Measurements from ENCODE around the gene ZNF783.

ZNF783 gene

DNA sequence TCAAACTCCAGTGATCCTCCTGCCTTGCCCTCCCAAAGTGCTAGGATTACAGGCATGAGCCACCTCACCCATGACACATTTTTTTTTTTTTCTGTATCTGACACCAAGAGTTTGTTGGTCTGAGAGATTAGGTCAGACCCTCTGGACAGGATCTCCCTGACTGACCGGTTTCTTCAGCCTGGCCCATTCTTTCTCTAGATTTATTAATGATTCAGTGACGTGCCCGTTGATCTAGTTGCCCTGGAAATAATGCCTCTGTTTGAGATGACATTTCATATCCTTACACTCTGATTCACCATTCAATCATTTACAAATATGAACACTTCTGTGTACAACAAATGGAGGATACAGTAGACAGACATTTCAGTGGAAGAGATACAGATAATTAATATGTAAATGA is 23.9 kb upstream of the ZNF783 start:
- Mint-ChIP-seq H3K4me3 (peak overlapping the region; percentile 42), H3K4me1 (peaks cover 11% of the 10 kb centered on the region), H3K27me3 (ENCODE audit: low read depth, poor library complexity) (peaks cover 42% of the 10 kb centered on the region), H3K27ac (no peak overlapping the region), H3K9me3 (peaks cover 22% of the 10 kb centered on the region), H3K36me3 (ENCODE audit: low read depth) (peaks cover 24% of the 10 kb centered on the region)
- no peak for DNase-seq
- TF ChIP-seq, protein P1, sequence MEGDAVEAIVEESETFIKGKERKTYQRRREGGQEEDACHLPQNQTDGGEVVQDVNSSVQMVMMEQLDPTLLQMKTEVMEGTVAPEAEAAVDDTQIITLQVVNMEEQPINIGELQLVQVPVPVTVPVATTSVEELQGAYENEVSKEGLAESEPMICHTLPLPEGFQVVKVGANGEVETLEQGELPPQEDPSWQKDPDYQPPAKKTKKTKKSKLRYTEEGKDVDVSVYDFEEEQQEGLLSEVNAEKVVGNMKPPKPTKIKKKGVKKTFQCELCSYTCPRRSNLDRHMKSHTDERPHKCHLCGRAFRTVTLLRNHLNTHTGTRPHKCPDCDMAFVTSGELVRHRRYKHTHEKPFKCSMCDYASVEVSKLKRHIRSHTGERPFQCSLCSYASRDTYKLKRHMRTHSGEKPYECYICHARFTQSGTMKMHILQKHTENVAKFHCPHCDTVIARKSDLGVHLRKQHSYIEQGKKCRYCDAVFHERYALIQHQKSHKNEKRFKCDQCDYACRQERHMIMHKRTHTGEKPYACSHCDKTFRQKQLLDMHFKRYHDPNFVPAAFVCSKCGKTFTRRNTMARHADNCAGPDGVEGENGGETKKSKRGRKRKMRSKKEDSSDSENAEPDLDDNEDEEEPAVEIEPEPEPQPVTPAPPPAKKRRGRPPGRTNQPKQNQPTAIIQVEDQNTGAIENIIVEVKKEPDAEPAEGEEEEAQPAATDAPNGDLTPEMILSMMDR (IDR thresholded peaks at IDR 0.05): no peak

GRCh38 chr7:149239345-149240143 is 22.5 kb upstream of the ZNF783 start, which contains the start of gene ZNF212:
Gene ZNF212 (plus strand): TSS chr7:149239651. CDS start chr7:149239779, 128 bp downstream.
- TF ChIP-seq, protein P1 (IDR thresholded peaks at IDR 0.05): peak; percentile 66
- Mint-ChIP-seq H3K27ac (peak within 1 kb of the TSS; percentile 95), H3K36me3 (ENCODE audit: low read depth) (peaks cover 33% of the 10 kb centered on the region), H3K4me1 (peaks cover 12% of the 10 kb centered on the region), H3K4me3 (peak within 1 kb of the TSS; percentile 99), H3K27me3 (ENCODE audit: low read depth, poor library complexity) (peaks cover 41% of the 10 kb centered on the region), H3K9me3 (peaks cover 23% of the 10 kb centered on the region)
- peak; percentile 92 for DNase-seq

- no peak for DNase-seq
- Mint-ChIP-seq H3K27me3 (ENCODE audit: low read depth, poor library complexity) (peaks cover 37% of the 10 kb centered on the region), H3K9me3 (peaks cover 23% of the 10 kb centered on the region), H3K4me3 (peak overlapping the region; percentile 99), H3K4me1 (peaks cover 17% of the 10 kb centered on the region), H3K36me3 (ENCODE audit: low read depth) (peaks cover 39% of the 10 kb centered on the region), H3K27ac (no peak overlapping the region)
- TF ChIP-seq, protein P1 (IDR thresholded peaks at IDR 0.05): no peak
These were observed 21.4 kb upstream of the ZNF783 start for GRCh38 chr7:149240637-149241036.

DNA sequence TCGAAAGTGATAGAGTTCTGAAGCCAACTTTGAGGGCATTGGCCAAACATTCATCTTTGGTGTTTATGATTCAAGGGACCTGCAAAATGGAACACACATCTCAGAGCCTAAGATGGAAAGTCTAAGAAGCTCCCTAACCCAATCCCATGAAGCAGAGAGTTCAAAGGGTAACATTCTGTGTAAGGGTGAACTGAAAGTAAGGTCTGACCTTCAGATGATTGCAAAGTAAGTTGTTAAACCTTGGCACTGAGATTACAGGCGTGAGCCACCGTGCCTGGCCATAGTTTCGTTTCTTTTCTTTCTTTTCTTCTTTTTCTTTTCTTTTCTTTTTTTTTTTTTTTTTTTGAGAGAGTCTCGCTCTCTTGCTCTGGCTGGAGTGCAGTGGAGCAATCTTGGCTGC is 20.3 kb upstream of the ZNF783 start:
- Mint-ChIP-seq H3K4me1 (peaks cover 22% of the 10 kb centered on the region), H3K4me3 (peak overlapping the region; percentile 99), H3K27me3 (ENCODE audit: low read depth, poor library complexity) (peaks cover 30% of the 10 kb centered on the region), H3K27ac (no peak overlapping the region), H3K9me3 (peaks cover 23% of the 10 kb centered on the region), H3K36me3 (ENCODE audit: low read depth) (peaks cover 46% of the 10 kb centered on the region)
- TF ChIP-seq, protein P1 (IDR thresholded peaks at IDR 0.05): no peak
- no peak for DNase-seq

- Mint-ChIP-seq H3K36me3 (ENCODE audit: low read depth) (peaks cover 56% of the 10 kb centered on the region), H3K27ac (no peak overlapping the region), H3K4me1 (peaks cover 27% of the 10 kb centered on the region), H3K9me3 (peaks cover 23% of the 10 kb centered on the region), H3K27me3 (ENCODE audit: low read depth, poor library complexity) (peaks cover 3% of the 10 kb centered on the region), H3K4me3 (no peak overlapping the region)
- DNase-seq: no peak
- TF ChIP-seq, protein P1 (IDR thresholded peaks at IDR 0.05): no peak
These were observed 16.8 kb upstream of the ZNF783 start for GRCh38 chr7:149245244-149245643.

DNA sequence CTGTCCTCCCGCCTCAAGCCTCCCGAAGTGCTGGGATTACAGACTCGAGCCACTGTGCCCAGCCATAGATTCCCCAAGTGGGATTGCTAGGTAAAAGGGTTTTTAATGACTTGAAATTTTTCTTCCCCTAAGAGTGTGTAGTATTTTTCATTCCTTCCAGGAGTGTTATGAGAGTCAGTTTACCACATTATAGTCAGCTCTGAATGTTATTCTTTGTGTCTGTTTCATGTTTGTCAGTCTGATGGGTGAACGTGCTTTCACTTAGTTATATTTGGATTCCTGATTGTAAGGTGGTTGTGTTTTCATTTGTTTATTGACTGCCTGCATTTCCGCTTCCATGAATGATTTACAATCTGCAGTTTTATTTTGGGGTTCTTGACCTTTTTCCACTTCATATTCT is 16.3 kb upstream of the ZNF783 start:
- Mint-ChIP-seq H3K4me3 (no peak overlapping the region), H3K27ac (no peak overlapping the region), H3K9me3 (peaks cover 19% of the 10 kb centered on the region), H3K27me3 (ENCODE audit: low read depth, poor library complexity) (peaks cover 3% of the 10 kb centered on the region), H3K36me3 (ENCODE audit: low read depth) (peaks cover 57% of the 10 kb centered on the region), H3K4me1 (peaks cover 22% of the 10 kb centered on the region)
- TF ChIP-seq, protein P1 (IDR thresholded peaks at IDR 0.05): no peak
- no peak for DNase-seq

Data from nephron progenitor cell (in vitro differentiated cells).